ENCODE results near the gene HEMK1. TPM values are rescaled to one million over a fixed set of nuclear protein-coding genes. Genes with fewer than 3 reads are reported as not detected.

Gene HEMK1
- total RNA-seq, 6 donors from 2014 or later, result 5.0 to 25.3 (median 9.6) TPM

DNA sequence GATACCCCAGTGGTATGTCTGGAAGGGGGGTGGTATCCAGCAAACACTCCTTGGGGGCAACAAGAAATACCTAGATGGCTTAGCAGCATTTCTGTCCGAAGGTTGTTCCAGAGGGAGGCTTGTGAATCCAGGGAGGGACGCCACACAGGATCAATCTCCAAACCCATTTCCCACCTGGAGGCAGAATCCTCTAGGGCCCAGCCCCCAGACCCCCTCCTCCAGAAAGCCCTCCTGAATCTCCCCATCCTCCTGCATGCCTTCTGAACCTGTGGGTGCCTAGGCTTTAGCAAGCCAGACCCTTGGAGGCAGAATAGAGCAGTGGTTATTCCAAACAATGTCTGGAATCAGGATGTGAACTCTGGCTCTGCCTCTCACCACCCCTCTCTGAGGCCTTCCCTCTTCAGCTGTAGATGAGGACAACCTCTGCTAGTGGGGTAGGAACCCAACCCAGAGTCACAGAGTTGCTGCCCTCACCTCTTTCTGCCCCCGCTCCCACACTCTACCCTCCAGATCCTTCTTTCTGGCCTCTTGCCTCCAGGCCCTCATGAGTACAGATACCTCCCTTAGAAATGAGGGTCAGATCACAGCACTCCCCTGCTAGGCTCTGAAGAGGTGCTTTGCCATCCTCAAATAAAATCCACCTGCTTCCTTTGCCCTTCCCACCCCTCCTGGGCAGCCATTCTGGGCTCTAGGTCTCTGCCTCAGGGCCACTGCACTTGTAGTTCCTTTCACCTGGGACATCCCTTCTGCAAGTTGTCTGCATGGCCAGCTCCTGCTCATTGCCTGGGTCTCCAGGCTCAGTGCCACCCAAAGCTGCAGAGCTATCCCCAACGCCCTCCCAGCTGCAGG is 34.2 kb downstream of the HEMK1 start:
- no peak for TF ChIP-seq POLR2A (IDR thresholded peaks at IDR 0.05)
- TF ChIP-seq, protein P1, sequence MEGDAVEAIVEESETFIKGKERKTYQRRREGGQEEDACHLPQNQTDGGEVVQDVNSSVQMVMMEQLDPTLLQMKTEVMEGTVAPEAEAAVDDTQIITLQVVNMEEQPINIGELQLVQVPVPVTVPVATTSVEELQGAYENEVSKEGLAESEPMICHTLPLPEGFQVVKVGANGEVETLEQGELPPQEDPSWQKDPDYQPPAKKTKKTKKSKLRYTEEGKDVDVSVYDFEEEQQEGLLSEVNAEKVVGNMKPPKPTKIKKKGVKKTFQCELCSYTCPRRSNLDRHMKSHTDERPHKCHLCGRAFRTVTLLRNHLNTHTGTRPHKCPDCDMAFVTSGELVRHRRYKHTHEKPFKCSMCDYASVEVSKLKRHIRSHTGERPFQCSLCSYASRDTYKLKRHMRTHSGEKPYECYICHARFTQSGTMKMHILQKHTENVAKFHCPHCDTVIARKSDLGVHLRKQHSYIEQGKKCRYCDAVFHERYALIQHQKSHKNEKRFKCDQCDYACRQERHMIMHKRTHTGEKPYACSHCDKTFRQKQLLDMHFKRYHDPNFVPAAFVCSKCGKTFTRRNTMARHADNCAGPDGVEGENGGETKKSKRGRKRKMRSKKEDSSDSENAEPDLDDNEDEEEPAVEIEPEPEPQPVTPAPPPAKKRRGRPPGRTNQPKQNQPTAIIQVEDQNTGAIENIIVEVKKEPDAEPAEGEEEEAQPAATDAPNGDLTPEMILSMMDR (IDR thresholded peaks at IDR 0.05), result no peak
- no peak for TF ChIP-seq EP300 (IDR thresholded peaks at IDR 0.05)
- TF ChIP-seq POLR2AphosphoS5 (IDR thresholded peaks at IDR 0.05), result no peak
- Histone ChIP-seq H3K36me3 (peaks cover 0 to 46% (median 23%) of the 10 kb centered on the region in 4 donors), H3K4me3 (no peak overlapping the region), H3K27ac (peak overlapping the region; percentile 94 to 96 (median 95)), H3K27me3 (no peaks in the 10 kb centered on the region), H3K4me1 (peaks cover 78 to 95% (median 92%) of the 10 kb centered on the region in 4 donors), H3K9me3 (no peaks in the 10 kb centered on the region)
- WGBS, 2 donors, result 70 to 89% methylated on average over 2 to 4 of the region's 4 CpGs
- DNase-seq (no peak), ATAC-seq (ENCODE audit: low FRiP score in 2 of 2) (no peak)

DNA sequence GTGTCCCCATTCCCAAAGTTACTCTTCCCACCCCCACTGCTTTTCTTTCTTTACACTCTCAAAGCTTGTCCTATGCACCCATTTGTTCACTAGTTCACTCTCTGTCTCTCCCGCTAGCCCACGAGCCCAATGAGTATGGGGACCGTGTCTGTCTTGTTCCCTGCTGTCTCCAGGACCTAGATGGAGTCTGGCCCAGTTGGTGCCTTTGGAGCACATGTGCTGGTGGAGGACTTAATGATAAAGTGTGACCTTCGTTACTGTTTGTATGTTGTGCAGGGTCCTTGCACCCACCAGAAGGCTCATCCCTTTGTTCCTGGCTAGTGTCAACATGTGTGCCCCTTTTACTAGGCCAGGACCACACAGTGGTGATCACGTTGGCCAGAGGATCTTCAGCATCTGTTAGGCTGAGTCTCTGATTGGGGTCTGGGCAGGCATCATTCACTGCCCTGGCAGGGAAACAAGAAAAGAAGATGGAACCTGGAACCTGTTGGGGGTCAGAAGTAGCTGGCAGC is 34.8 kb downstream of the HEMK1 start:
- DNase-seq (no peak), ATAC-seq (ENCODE audit: low FRiP score in 2 of 2) (no peak)
- no peaks in the 10 kb centered on the region for H3K27me3 ChIP-seq
- TF ChIP-seq POLR2A (IDR thresholded peaks at IDR 0.05) (no peak), POLR2AphosphoS5 (IDR thresholded peaks at IDR 0.05) (no peak), EP300 (IDR thresholded peaks at IDR 0.05) (no peak)
- TF ChIP-seq, protein P1 (IDR thresholded peaks at IDR 0.05), result no peak
- no peak overlapping the region for H3K4me3 ChIP-seq
- H3K27ac ChIP-seq, result peak overlapping the region; percentile 94 to 96 (median 95)
- H3K9me3 ChIP-seq, result no peaks in the 10 kb centered on the region
- H3K36me3 ChIP-seq, result peaks cover 0 to 52% (median 23%) of the 10 kb centered on the region in 4 donors
- peaks cover 77 to 100% (median 98%) of the 10 kb centered on the region in 4 donors for H3K4me1 ChIP-seq
- WGBS, 2 donors, result 89 to 92% methylated on average over 5 of the region's 5 CpGs

DNA sequence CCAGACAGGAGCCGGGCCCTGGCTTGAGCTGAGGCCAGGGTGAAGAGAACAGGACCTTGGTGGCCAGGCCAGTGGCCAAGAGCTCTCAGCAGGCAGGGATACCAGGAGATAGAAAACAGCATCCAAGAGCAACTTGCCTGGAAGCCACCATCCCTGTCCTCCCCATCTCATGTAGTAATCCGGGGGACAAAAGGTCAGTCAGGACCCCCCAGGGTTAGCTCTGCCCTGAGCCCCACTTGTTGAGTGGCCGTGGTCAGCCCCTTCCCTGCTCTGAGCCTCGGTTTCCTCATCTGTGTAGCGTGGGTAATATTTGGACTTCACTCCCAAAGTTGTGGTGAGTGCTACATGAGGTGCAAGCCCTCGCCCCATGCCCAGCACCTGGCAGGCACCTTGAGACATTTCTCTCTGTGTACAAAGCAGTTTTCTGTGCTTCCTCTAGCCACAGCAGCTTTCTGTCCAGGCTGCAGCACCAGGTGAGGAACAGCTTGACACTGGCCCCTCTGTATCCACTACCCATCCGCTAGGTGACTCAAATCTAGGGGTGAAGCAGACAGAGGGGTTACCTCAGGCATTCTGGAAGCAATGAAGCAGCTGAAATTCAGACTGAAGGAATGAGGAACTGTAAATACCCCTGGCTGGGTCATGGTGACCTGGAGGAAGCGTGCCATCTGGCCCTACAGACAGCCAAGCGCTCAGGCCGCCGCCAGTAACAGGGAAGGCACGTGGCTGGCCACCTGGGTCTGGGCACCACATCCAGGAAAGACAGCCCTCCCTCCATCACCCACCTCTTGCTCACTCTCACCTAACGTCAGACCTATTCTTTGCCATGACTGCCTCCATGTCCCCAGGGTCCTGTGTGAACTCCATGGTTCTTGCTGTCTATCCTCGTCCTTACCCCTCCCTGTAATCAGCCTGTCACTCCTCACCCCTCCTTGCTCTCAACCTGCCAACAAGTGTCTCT is 35.6 kb downstream of the HEMK1 start:
- DNase-seq, result peak; percentile 57 to 81
- H3K9me3 ChIP-seq, result no peaks in the 10 kb centered on the region
- TF ChIP-seq POLR2A (IDR thresholded peaks at IDR 0.05), result no peak
- TF ChIP-seq POLR2AphosphoS5 (IDR thresholded peaks at IDR 0.05), result peak in 1 of 2 donors; percentile 40
- TF ChIP-seq, protein P1 (IDR thresholded peaks at IDR 0.05), result no peak
- peak in 1 of 4 donors; percentile 39 for TF ChIP-seq EP300 (IDR thresholded peaks at IDR 0.05)
- H3K36me3 ChIP-seq, result peaks cover 0 to 54% (median 23%) of the 10 kb centered on the region in 4 donors
- peaks cover 73 to 100% (median 99%) of the 10 kb centered on the region in 4 donors for H3K4me1 ChIP-seq
- WGBS, 2 donors, result 54 to 71% methylated on average over 11 to 14 of the region's 14 CpGs
- peak overlapping the region; percentile 94 to 96 (median 95) for H3K27ac ChIP-seq
- no peaks in the 10 kb centered on the region for H3K27me3 ChIP-seq
- no peak for ATAC-seq (ENCODE audit: low FRiP score in 2 of 2)
- no peak overlapping the region for H3K4me3 ChIP-seq

DNA sequence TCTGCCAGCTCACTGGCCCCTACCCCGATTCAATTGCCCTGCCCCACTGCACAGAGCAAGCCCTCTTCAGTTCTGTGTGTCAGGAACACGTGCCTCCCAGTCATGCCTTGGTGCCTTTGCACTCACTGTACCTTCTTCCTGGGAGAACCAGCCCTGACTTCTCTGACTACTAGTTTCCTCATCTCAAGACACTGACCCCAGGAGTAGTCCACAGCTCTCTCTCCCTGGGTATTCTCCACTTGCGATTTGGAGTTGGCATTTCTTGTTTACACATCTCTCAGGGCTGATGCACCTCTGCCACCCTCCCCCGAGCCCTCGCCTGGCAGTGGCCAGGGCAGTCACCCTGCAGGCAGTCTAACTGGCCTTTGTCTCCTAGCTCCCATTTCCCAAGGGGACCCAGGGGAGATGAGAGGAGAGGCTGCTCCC is 36.6 kb downstream of the HEMK1 start:
- DNase-seq, result peak; percentile 52 to 85
- H3K4me1 ChIP-seq, result peaks cover 72 to 99% (median 98%) of the 10 kb centered on the region in 4 donors

More for the DNA sequence above, 36.6 kb downstream of the HEMK1 start:
- peak overlapping the region; percentile 94 to 96 (median 95) for H3K27ac ChIP-seq
- peak overlapping the region in 1 of 4 donors; percentile 70 for H3K4me3 ChIP-seq
- no peak for ATAC-seq (ENCODE audit: low FRiP score in 2 of 2)
- peaks cover 0 to 56% (median 23%) of the 10 kb centered on the region in 4 donors for H3K36me3 ChIP-seq
- WGBS, 2 donors, result 48 to 60% methylated on average over 5 of the region's 5 CpGs
- no peaks in the 10 kb centered on the region for H3K27me3 ChIP-seq
- H3K9me3 ChIP-seq, result no peaks in the 10 kb centered on the region
- TF ChIP-seq, protein P1 (IDR thresholded peaks at IDR 0.05), result no peak
- TF ChIP-seq EP300 (IDR thresholded peaks at IDR 0.05) (peak in 1 of 4 donors; percentile 67), POLR2A (IDR thresholded peaks at IDR 0.05) (peak in 1 of 4 donors; percentile 46), POLR2AphosphoS5 (IDR thresholded peaks at IDR 0.05) (peak in 1 of 2 donors; percentile 21)

Data from upper lobe of left lung (tissue), 6 donors.